SK-N-SH (cell line): ENCODE measurements around the gene FOXI1. TPM values are rescaled to one million over a fixed set of nuclear protein-coding genes. Genes with fewer than 3 reads are reported as not detected.

Experiments
- CTCF ChIA-PET: fragments of 300-600, 350-600 bp; formaldehyde crosslinking; extraction: SDS; loops from one replicate; lab custom pipeline; 2021; lab: Yijun Ruan, JAX
- POLR2A ChIA-PET: fragments of 350-600 bp; sonication (Branson Sonifier 250); formaldehyde crosslinking; extraction: SDS; loops from one replicate; lab custom pipeline; 2020; ENCODE audit warnings: antibody characterized with exemption, inconsistent platforms; lab: Yijun Ruan, JAX
- DNase-seq: peaks from one replicate; pipeline ENCODE4 v3.0.0; 2012
- H2AFZ ChIP-seq: fragments of 200-600 bp; sonication (generic); 2 replicates; pipeline ENCODE4 v1.8.1; 2016; ENCODE audit warnings: antibody characterized with exemption, mild to moderate bottlenecking, low read depth
- H3F3A ChIP-seq: fragments of 200-600 bp; sonication (generic); replicated peaks from 2 replicates; pipeline ENCODE3; 2016; ENCODE audit warnings: antibody characterized with exemption, mild to moderate bottlenecking; ENCODE audit not compliant: insufficient read depth
- H3K27ac ChIP-seq, 2 experiments: fragments of 200-500 bp in 1 of 2; fragments of 200-600 bp in 1 of 2; sonication (Bioruptor generic) in 1 of 2; sonication (generic), shearing (Covaris generic) in 1 of 2; 2 replicates each; pipeline versions ENCODE4 v1.5.1 to v1.6.1; 2014 to 2016; ENCODE audit warnings: low read depth in 2 of 2, inconsistent platforms in 1 of 2, low read length in 1 of 2, mild to moderate bottlenecking in 1 of 2, mixed read lengths in 1 of 2
- H3K27me3 ChIP-seq: fragments of 200-600 bp; sonication (generic), shearing (Covaris generic); 2 replicates; pipeline ENCODE4 v1.6.1; 2016; ENCODE audit warnings: mixed run types; ENCODE audit not compliant: insufficient read depth
- H3K36me3 ChIP-seq, 2 experiments: fragments of 200-500 bp in 1 of 2; fragments of 200-600 bp in 1 of 2; sonication (Bioruptor generic) in 1 of 2; sonication (generic) in 1 of 2; replicated peaks in 1 of 2; 2 replicates each; pipeline versions ENCODE3 to v1.5.1; 2014 to 2016; ENCODE audit warnings: low read length in 1 of 2, mild to moderate bottlenecking in 1 of 2; ENCODE audit not compliant: insufficient read depth in 2 of 2, control insufficient read depth in 1 of 2
- H3K4me1 ChIP-seq, 2 experiments: fragments of 200-500 bp in 1 of 2; fragments of 200-600 bp in 1 of 2; sonication (Bioruptor generic) in 1 of 2; sonication (generic), shearing (Covaris generic) in 1 of 2; 2 replicates each; pipeline versions ENCODE4 v1.5.1 to v1.6.1; 2014 to 2016; ENCODE audit warnings: low read depth in 1 of 2, low read length in 1 of 2, mixed run types in 1 of 2; ENCODE audit not compliant: insufficient read depth in 2 of 2, control insufficient read depth in 1 of 2
- H3K4me2 ChIP-seq: fragments of 200-600 bp; sonication (generic), shearing (Covaris generic); 2 replicates; pipeline ENCODE4 v1.6.1; 2017; ENCODE audit warnings: mixed run types
- H3K4me3 ChIP-seq, 2 experiments: fragments of 200-500 bp in 1 of 2; fragments of 200-600 bp in 1 of 2; sonication (Bioruptor generic) in 1 of 2; sonication (generic), shearing (Covaris generic) in 1 of 2; 2 replicates each; pipeline versions ENCODE4 v1.5.1 to v1.8.1; 2014 to 2016; ENCODE audit warnings: low read depth in 2 of 2, inconsistent platforms in 1 of 2, low read length in 1 of 2, mild to moderate bottlenecking in 1 of 2, mixed read lengths in 1 of 2, moderate library complexity in 1 of 2
- H3K79me2 ChIP-seq: fragments of 200-600 bp; sonication (generic); 2 replicates; pipeline ENCODE4 v1.8.1; 2017; ENCODE audit warnings: mild to moderate bottlenecking; ENCODE audit not compliant: insufficient read depth
- H3K9ac ChIP-seq: fragments of 200-600 bp; sonication (generic); 2 replicates; pipeline ENCODE4 v1.6.1; 2017; ENCODE audit warnings: mixed run types
- H3K9me2 ChIP-seq: fragments of 200-600 bp; sonication (generic); 2 replicates; pipeline ENCODE4 v1.6.1; 2017; ENCODE audit warnings: mixed run types
- H3K9me3 ChIP-seq: fragments of 200-600 bp; sonication (generic); 2 replicates; pipeline ENCODE4 v1.6.1; 2017; ENCODE audit warnings: mixed run types, mild to moderate bottlenecking, moderate library complexity
- H4K20me1 ChIP-seq: fragments of 200-600 bp; sonication (generic); 2 replicates; pipeline ENCODE4 v1.6.1; 2017; ENCODE audit warnings: mild to moderate bottlenecking, mixed run types; ENCODE audit not compliant: insufficient read depth
- CHD2 ChIP-seq: fragments of 150-350 bp; IDR thresholded peaks from 2 replicates; pipeline ENCODE4 v1.6.1; 2018; ENCODE audit warnings: low read length; ENCODE audit not compliant: partially characterized antibody
- ELF1 ChIP-seq: IDR thresholded peaks from 2 replicates; pipeline ENCODE4 v1.4.0; 2012
- FOXJ3 ChIP-seq: sonication (generic); formaldehyde crosslinking; IDR thresholded peaks from 2 replicates; pipeline ENCODE4 v1.5.1; 2020; ENCODE audit warnings: mild to moderate bottlenecking, missing genetic modification reagents
- GABPA ChIP-seq: IDR thresholded peaks from 2 replicates; pipeline ENCODE4 v1.4.0; 2012; ENCODE audit warnings: low read depth, mild to moderate bottlenecking
- IRF3 ChIP-seq: fragments of 150-350 bp; IDR thresholded peaks from 2 replicates; pipeline ENCODE4 v1.6.1; 2016; ENCODE audit warnings: mild to moderate bottlenecking, low read depth, low read length
- JUND ChIP-seq: IDR thresholded peaks from 2 replicates; pipeline ENCODE4 v1.4.0; 2012
- MAX ChIP-seq: IDR thresholded peaks from 2 replicates; pipeline ENCODE4 v1.4.0; 2012; ENCODE audit warnings: low read depth
- MEF2A ChIP-seq: IDR thresholded peaks from 2 replicates; pipeline ENCODE4 v1.4.0; 2012; ENCODE audit warnings: low read depth, borderline replicate concordance
- MXI1 ChIP-seq: IDR thresholded peaks from 2 replicates; pipeline ENCODE4 v1.6.1; 2012; ENCODE audit warnings: mild to moderate bottlenecking, low read depth, low read length, improper control_type of control experiment
- NFIC ChIP-seq: IDR thresholded peaks from 2 replicates; pipeline ENCODE4 v1.4.0; 2012; ENCODE audit warnings: borderline replicate concordance
- NRF1 ChIP-seq: IDR thresholded peaks from 2 replicates; pipeline ENCODE4 v1.6.1; 2012; ENCODE audit warnings: low read depth, mild to moderate bottlenecking, low read length
- RCOR1 ChIP-seq: fragments of 150-350 bp; IDR thresholded peaks from 2 replicates; pipeline ENCODE4 v1.6.1; 2017; ENCODE audit warnings: antibody characterized with exemption, low read length
- REST ChIP-seq: IDR thresholded peaks from 2 replicates; pipeline ENCODE4 v1.6.1; 2012; ENCODE audit warnings: mild to moderate bottlenecking, low read depth, low read length, moderate library complexity
- RFX5 ChIP-seq: IDR thresholded peaks from 2 replicates; pipeline ENCODE4 v1.6.1; 2012; ENCODE audit warnings: mild to moderate bottlenecking, improper control_type of control experiment, low read length
- SMC3 ChIP-seq: IDR thresholded peaks from 2 replicates; pipeline ENCODE4 v1.6.1; 2012; ENCODE audit warnings: low read depth, low read length, improper control_type of control experiment
- TAF1 ChIP-seq: IDR thresholded peaks from 2 replicates; pipeline ENCODE4 v1.6.1; 2012; ENCODE audit warnings: low read depth, mild to moderate bottlenecking, low read length, moderate library complexity, borderline replicate concordance
- TCF12 ChIP-seq: IDR thresholded peaks from 2 replicates; pipeline ENCODE4 v1.4.0; 2012
- TEAD4 ChIP-seq: IDR thresholded peaks from 2 replicates; pipeline ENCODE4 v1.4.0; 2012; ENCODE audit warnings: mild to moderate bottlenecking, borderline replicate concordance; ENCODE audit not compliant: insufficient read depth
- USF1 ChIP-seq: IDR thresholded peaks from 2 replicates; pipeline ENCODE4 v1.4.0; 2012; ENCODE audit warnings: low read depth, borderline replicate concordance
- USF2 ChIP-seq: fragments of 150-350 bp; IDR thresholded peaks from 2 replicates; pipeline ENCODE4 v1.6.1; 2017; ENCODE audit warnings: antibody characterized with exemption, low read length, low read depth, borderline replicate concordance
- YY1 ChIP-seq: IDR thresholded peaks from 2 replicates; pipeline ENCODE4 v1.4.0; 2012; ENCODE audit warnings: low read depth, mild to moderate bottlenecking
- WGBS: methylation state at CpG from one replicate; pipeline ENCODE4 v1.1.6; 2017; ENCODE audit warnings: low lambda C conversion rate; 5-methylcytosine and 5-hydroxymethylcytosine counted together
- polyA plus RNA-seq, 3 experiments: library from polyadenylated mRNA; depleted of rRNA; stranded (reverse); fragments of >200 nt; gene quantifications; 2 replicates each; pipeline ENCODE4 v1.2.3, GENCODE V29; 2012

The FOXI1 gene
- polyA plus RNA-seq, 1 of the 3 experiments (the other 2 are of a cell fraction), result not detected

GRCh38 chr5:170076739-170077138, 29.0 kb upstream of the FOXI1 start:
- no peak overlapping the region for H3K27ac ChIP-seq
- no peak for DNase-seq
- H3K36me3 ChIP-seq, result no peaks in the 10 kb centered on the region
- H3F3A ChIP-seq, result no peaks in the 10 kb centered on the region
- ChIA-PET CTCF (no interaction called here), POLR2A (no interaction called here)
- H3K79me2 ChIP-seq, result no peaks in the 10 kb centered on the region
- H3K4me2 ChIP-seq, result no peak overlapping the region
- H3K4me1 ChIP-seq, result no peaks in the 10 kb centered on the region
- H3K27me3 ChIP-seq, result no peaks in the 10 kb centered on the region
- no peaks in the 10 kb centered on the region for H3K9me2 ChIP-seq
- H2AFZ ChIP-seq, result no peak overlapping the region
- H4K20me1 ChIP-seq, result no peaks in the 10 kb centered on the region
- no peak overlapping the region for H3K9ac ChIP-seq
- no peak overlapping the region for H3K4me3 ChIP-seq
- no peaks in the 10 kb centered on the region for H3K9me3 ChIP-seq
- TF ChIP-seq IRF3 (no peak), MXI1 (no peak), MEF2A (no peak), MAX (no peak), YY1 (no peak), RCOR1 (no peak), USF2 (no peak), RFX5 (no peak), SMC3 (no peak), TAF1 (no peak), TEAD4 (no peak), GABPA (no peak), NFIC (no peak), JUND (no peak), NRF1 (no peak), ELF1 (no peak), FOXJ3 (CRISPR knock-in tag) (no peak), CHD2 (no peak)

- H3F3A ChIP-seq, result no peaks in the 10 kb centered on the region
- DNase-seq, result no peak
- no peaks in the 10 kb centered on the region for H3K9me2 ChIP-seq
- no peaks in the 10 kb centered on the region for H3K36me3 ChIP-seq
- H3K9me3 ChIP-seq, result no peaks in the 10 kb centered on the region
- POLR2A ChIA-PET, result no interaction called here
- H3K79me2 ChIP-seq, result no peaks in the 10 kb centered on the region
- H3K27ac ChIP-seq, result no peak overlapping the region
- 89% methylated on average over 5 of the region's 5 CpGs for WGBS
- TF ChIP-seq GABPA, result no peak
- TF ChIP-seq USF1, result no peak
- TF ChIP-seq TCF12, result no peak
- no peak for TF ChIP-seq REST
- no peak for TF ChIP-seq FOXJ3 (CRISPR knock-in tag)
- CTCF ChIA-PET, result interaction anchor here (0.6 kb wide), 1 partner anchor 29 kb away, joined by 4 read pairs; no protein-coding TSS in a partner anchor
- H3K4me1 ChIP-seq, result no peaks in the 10 kb centered on the region
- H4K20me1 ChIP-seq, result no peaks in the 10 kb centered on the region
- H3K27me3 ChIP-seq, result no peaks in the 10 kb centered on the region
- no peak overlapping the region for H3K4me2 ChIP-seq
- H3K9ac ChIP-seq, result no peak overlapping the region
- H3K4me3 ChIP-seq, result no peak overlapping the region
- no peak overlapping the region for H2AFZ ChIP-seq
Measured at GRCh38 chr5:170077526-170077925, 28.2 kb upstream of the FOXI1 start.
